H9 (cell line): ENCODE measurements around the gene ATP8A2. TPM values are rescaled to one million over a fixed set of nuclear protein-coding genes. Genes with fewer than 3 reads are reported as not detected.

Source experiments
- DNase-seq: peaks from one replicate; pipeline ENCODE4 v3.0.0-alpha.2; 2017
- H2AFZ ChIP-seq: one replicate; pipeline ENCODE4 v1.6.1; 2013; ENCODE audit warnings: mild to moderate bottlenecking, low read length, control low read depth, moderate library complexity
- H2AK5ac ChIP-seq: 2 replicates; pipeline ENCODE4 v1.6.1; 2013; ENCODE audit warnings: low read length, control low read depth, mixed read lengths; ENCODE audit not compliant: insufficient read length
- H2BK120ac ChIP-seq: one replicate; pipeline ENCODE4 v1.6.1; 2013; ENCODE audit warnings: low read depth, mild to moderate bottlenecking, low read length, control low read depth, inconsistent platforms; ENCODE audit not compliant: poor library complexity, severe bottlenecking
- H2BK12ac ChIP-seq: 2 replicates; pipeline ENCODE4 v1.6.1; 2013; ENCODE audit warnings: low read length, control low read depth, mixed read lengths, low read depth; ENCODE audit not compliant: insufficient read length
- H2BK15ac ChIP-seq: 2 replicates; pipeline ENCODE4 v1.6.1; 2013; ENCODE audit warnings: low read depth, low read length, control low read depth
- H2BK20ac ChIP-seq: one replicate; pipeline ENCODE4 v1.6.1; 2013; ENCODE audit warnings: low read depth, mild to moderate bottlenecking, low read length, control low read depth, inconsistent platforms; ENCODE audit not compliant: poor library complexity, severe bottlenecking
- H2BK5ac ChIP-seq: 2 replicates; pipeline ENCODE4 v1.6.1; 2013; ENCODE audit warnings: low read length, control low read depth, mixed read lengths; ENCODE audit not compliant: insufficient read length
- H3K14ac ChIP-seq: 2 replicates; pipeline ENCODE4 v1.6.1; 2013; ENCODE audit warnings: low read length, control low read depth; ENCODE audit not compliant: insufficient read depth
- H3K18ac ChIP-seq: 2 replicates; pipeline ENCODE4 v1.6.1; 2013; ENCODE audit warnings: low read depth, mild to moderate bottlenecking, mixed read lengths, low read length, control low read depth; ENCODE audit not compliant: insufficient read length
- H3K23ac ChIP-seq: 2 replicates; pipeline ENCODE4 v1.6.1; 2013; ENCODE audit warnings: low read length, control low read depth, mixed read lengths, low read depth; ENCODE audit not compliant: insufficient read length
- H3K23me2 ChIP-seq: 2 replicates; pipeline ENCODE4 v1.6.1; 2013; ENCODE audit warnings: low read depth, mild to moderate bottlenecking, mixed read lengths, low read length, control low read depth; ENCODE audit not compliant: insufficient read length, poor library complexity, severe bottlenecking
- H3K27ac ChIP-seq: 2 replicates; pipeline ENCODE4 v1.5.1; 2013; ENCODE audit warnings: low read length, control low read depth, mixed read lengths, low read depth; ENCODE audit not compliant: insufficient read length
- H3K27me3 ChIP-seq: 2 replicates; pipeline ENCODE4 v1.6.1; 2013; ENCODE audit warnings: low read length, control low read depth, inconsistent platforms; ENCODE audit not compliant: insufficient read depth
- H3K4ac ChIP-seq: 2 replicates; pipeline ENCODE4 v1.6.1; 2013; ENCODE audit warnings: low read depth, mild to moderate bottlenecking, control low read depth, inconsistent platforms, low read length, moderate library complexity
- H3K4me1 ChIP-seq: 2 replicates; pipeline ENCODE4 v1.6.1; 2013; ENCODE audit warnings: low read length, control low read depth, inconsistent platforms; ENCODE audit not compliant: insufficient read depth
- H3K4me2 ChIP-seq: 2 replicates; pipeline ENCODE4 v1.6.1; 2013; ENCODE audit warnings: low read length, control low read depth, mixed read lengths; ENCODE audit not compliant: insufficient read length, insufficient read depth
- H3K56ac ChIP-seq: 2 replicates; pipeline ENCODE4 v1.6.1; 2013; ENCODE audit warnings: low read depth, mild to moderate bottlenecking, mixed read lengths, low read length, control low read depth; ENCODE audit not compliant: insufficient read length
- H3K79me1 ChIP-seq: 2 replicates; pipeline ENCODE4 v1.6.1; 2013; ENCODE audit warnings: low read depth, mild to moderate bottlenecking, moderate library complexity, low read length, control low read depth, inconsistent platforms; ENCODE audit not compliant: insufficient read depth, poor library complexity, severe bottlenecking
- H3K79me2 ChIP-seq: 2 replicates; pipeline ENCODE4 v1.6.1; 2013; ENCODE audit warnings: low read length, control low read depth, inconsistent platforms; ENCODE audit not compliant: insufficient read depth
- H3K9ac ChIP-seq: 2 replicates; pipeline ENCODE4 v1.6.1; 2013; ENCODE audit warnings: low read length, control low read depth, mixed read lengths; ENCODE audit not compliant: insufficient read length; ENCODE audit errors: extremely low read depth
- H3K9me3 ChIP-seq: one replicate; pipeline ENCODE4 v1.6.1; 2013; ENCODE audit warnings: low read depth, low read length, inconsistent platforms; ENCODE audit not compliant: control insufficient read depth
- H3T11ph ChIP-seq: one replicate; pipeline ENCODE4 v1.6.1; 2013; ENCODE audit warnings: mild to moderate bottlenecking, low read length, control low read depth, inconsistent platforms
- H4K20me1 ChIP-seq: one replicate; pipeline ENCODE4 v1.6.1; 2013; ENCODE audit not compliant: control insufficient read depth, insufficient read length, insufficient read depth
- H4K5ac ChIP-seq: 2 replicates; pipeline ENCODE4 v1.6.1; 2013; ENCODE audit warnings: low read depth, mild to moderate bottlenecking, mixed read lengths, low read length, control low read depth; ENCODE audit not compliant: insufficient read length
- H4K8ac ChIP-seq: replicated peaks from 2 replicates; pipeline ENCODE4 v1.6.1; 2013; ENCODE audit warnings: low read length, control low read depth, mixed read lengths, low read depth; ENCODE audit not compliant: insufficient read length
- H4K91ac ChIP-seq: 2 replicates; pipeline ENCODE4 v1.6.1; 2013; ENCODE audit warnings: low read depth, mild to moderate bottlenecking, moderate library complexity, mixed read lengths, low read length, control low read depth; ENCODE audit not compliant: insufficient read length
- H3K27ac Mint-ChIP-seq, 3 experiments: 2 replicates in 2 of 3; 3 replicates in 1 of 3; pipeline ENCODE4 v1.8.0; 2020 to 2021; ENCODE audit warnings: mixed read lengths in 3 of 3, mild to moderate bottlenecking in 1 of 3, moderate library complexity in 1 of 3
- H3K27me3 Mint-ChIP-seq: 2 replicates; pipeline ENCODE4 v1.8.0; 2021; ENCODE audit warnings: low read depth, mild to moderate bottlenecking, moderate library complexity, mixed read lengths
- H3K36me3 Mint-ChIP-seq, 3 experiments: 2 replicates in 2 of 3; 3 replicates in 1 of 3; pipeline ENCODE4 v1.8.0; 2020 to 2021; ENCODE audit warnings: low read depth in 3 of 3, mixed read lengths in 3 of 3; ENCODE audit not compliant: insufficient read depth in 1 of 3
- H3K4me1 Mint-ChIP-seq, 2 experiments: 2 replicates each; pipeline ENCODE4 v1.8.0; 2020; ENCODE audit warnings: mixed read lengths in 2 of 2
- H3K4me3 Mint-ChIP-seq, 2 experiments: 2 replicates in 1 of 2; 3 replicates in 1 of 2; pipeline ENCODE4 v1.8.0; 2020 to 2021; ENCODE audit warnings: mild to moderate bottlenecking in 2 of 2, mixed read lengths in 2 of 2, moderate library complexity in 1 of 2
- H3K9me3 Mint-ChIP-seq, 2 experiments: 2 replicates in 1 of 2; 3 replicates in 1 of 2; pipeline ENCODE4 v1.8.0; 2020; ENCODE audit warnings: mild to moderate bottlenecking in 2 of 2, mixed read lengths in 2 of 2, moderate library complexity in 1 of 2
- WGBS: extraction: QIAGEN DNeasy Blood & Tissue Kit; methylation state at CpG from one replicate; pipeline ENCODE4 v1.1.7; 2013; ENCODE audit warnings: missing lambda C conversion rate, low lambda C conversion rate, mixed read lengths; ENCODE audit not compliant: insufficient read length; ENCODE audit errors: extremely low coverage; 5-methylcytosine and 5-hydroxymethylcytosine counted together
- total RNA-seq: library from RNA; stranded (reverse); gene quantifications from 2 replicates; pipeline ENCODE4 v1.2.1, GENCODE V29; 2021
- TF ChIP-seq, protein P1 (sequence below): fragments of 200-600 bp; sonication (generic); conservative IDR thresholded peaks from 3 replicates; pipeline ENCODE4 v1.8.0; 2021; ENCODE audit warnings: antibody characterized with exemption, mild to moderate bottlenecking

Gene ATP8A2
- total RNA-seq, 1 experiment from 2014 or later, result 18.2 TPM

DNA sequence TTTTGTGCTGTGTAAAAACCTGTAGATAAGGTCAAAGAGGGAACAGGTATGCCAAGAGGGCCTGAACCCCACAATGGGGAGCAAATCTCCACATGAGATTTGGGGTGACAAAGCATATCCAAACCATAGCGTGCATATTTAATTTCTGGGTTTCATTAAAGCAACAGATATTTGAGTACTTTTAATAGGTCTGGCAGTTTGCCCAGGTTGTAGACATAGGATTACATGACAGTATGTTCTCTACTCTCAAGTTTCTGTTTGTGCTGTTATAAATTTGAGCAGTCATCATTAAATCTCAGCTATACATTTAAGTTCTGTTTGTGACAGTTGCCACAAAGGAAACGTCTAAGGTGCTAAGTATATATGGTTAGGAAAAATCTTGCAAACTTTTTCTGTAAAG lies 236.4 kb downstream of the ATP8A2 start:
- no peaks in the 10 kb centered on the region for H3K9me3 ChIP-seq
- H3K9ac ChIP-seq, result no peak overlapping the region
- Mint-ChIP-seq H3K9me3 (peaks cover 13 to 14% of the 10 kb centered on the region in 2 experiments; a peak in 4 of 5 replicates), H3K4me1 (no peaks in the 10 kb centered on the region), H3K27ac (no peak overlapping the region), H3K4me3 (no peak overlapping the region), H3K27me3 (no peaks in the 10 kb centered on the region), H3K36me3 (peaks cover 2 to 12% (median 3%) of the 10 kb centered on the region in 3 experiments; a peak in 4 of 7 replicates)
- no peak overlapping the region for H4K91ac ChIP-seq
- no peak overlapping the region for H3T11ph ChIP-seq
- H3K4me2 ChIP-seq, result no peak overlapping the region
- no peak overlapping the region for H4K5ac ChIP-seq
- no peak overlapping the region for H2BK120ac ChIP-seq
- no peak overlapping the region for H2BK12ac ChIP-seq
- H2AFZ ChIP-seq, result no peak overlapping the region
- H3K27ac ChIP-seq, result no peak overlapping the region
- H3K56ac ChIP-seq, result no peak overlapping the region
- H3K79me1 ChIP-seq, result no peaks in the 10 kb centered on the region
- no peak overlapping the region for H2BK5ac ChIP-seq
- DNase-seq, result no peak
- H2BK20ac ChIP-seq, result no peak overlapping the region
- no peaks in the 10 kb centered on the region for H3K4me1 ChIP-seq
- H2AK5ac ChIP-seq, result no peak overlapping the region
- no peaks in the 10 kb centered on the region for H3K27me3 ChIP-seq
- H3K79me2 ChIP-seq, result no peaks in the 10 kb centered on the region
- H3K23me2 ChIP-seq, result no peaks in the 10 kb centered on the region
- no peaks in the 10 kb centered on the region for H4K20me1 ChIP-seq
- no peak overlapping the region for H3K23ac ChIP-seq
- no peak overlapping the region for H4K8ac ChIP-seq
- no peak overlapping the region for H3K14ac ChIP-seq
- no CpG with 5 or more reads among the region's 2 CpGs for WGBS
- H3K4ac ChIP-seq, result no peak overlapping the region
- H3K18ac ChIP-seq, result no peak overlapping the region
- H2BK15ac ChIP-seq, result no peak overlapping the region
- TF ChIP-seq, protein P1, sequence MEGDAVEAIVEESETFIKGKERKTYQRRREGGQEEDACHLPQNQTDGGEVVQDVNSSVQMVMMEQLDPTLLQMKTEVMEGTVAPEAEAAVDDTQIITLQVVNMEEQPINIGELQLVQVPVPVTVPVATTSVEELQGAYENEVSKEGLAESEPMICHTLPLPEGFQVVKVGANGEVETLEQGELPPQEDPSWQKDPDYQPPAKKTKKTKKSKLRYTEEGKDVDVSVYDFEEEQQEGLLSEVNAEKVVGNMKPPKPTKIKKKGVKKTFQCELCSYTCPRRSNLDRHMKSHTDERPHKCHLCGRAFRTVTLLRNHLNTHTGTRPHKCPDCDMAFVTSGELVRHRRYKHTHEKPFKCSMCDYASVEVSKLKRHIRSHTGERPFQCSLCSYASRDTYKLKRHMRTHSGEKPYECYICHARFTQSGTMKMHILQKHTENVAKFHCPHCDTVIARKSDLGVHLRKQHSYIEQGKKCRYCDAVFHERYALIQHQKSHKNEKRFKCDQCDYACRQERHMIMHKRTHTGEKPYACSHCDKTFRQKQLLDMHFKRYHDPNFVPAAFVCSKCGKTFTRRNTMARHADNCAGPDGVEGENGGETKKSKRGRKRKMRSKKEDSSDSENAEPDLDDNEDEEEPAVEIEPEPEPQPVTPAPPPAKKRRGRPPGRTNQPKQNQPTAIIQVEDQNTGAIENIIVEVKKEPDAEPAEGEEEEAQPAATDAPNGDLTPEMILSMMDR, result no peak
